ENCODE data around the gene DACT2. TPM values are rescaled to one million over a fixed set of nuclear protein-coding genes. Genes with fewer than 3 reads are reported as not detected.

Gene DACT2
- polyA plus RNA-seq, 1 experiment, result not detected

DNA sequence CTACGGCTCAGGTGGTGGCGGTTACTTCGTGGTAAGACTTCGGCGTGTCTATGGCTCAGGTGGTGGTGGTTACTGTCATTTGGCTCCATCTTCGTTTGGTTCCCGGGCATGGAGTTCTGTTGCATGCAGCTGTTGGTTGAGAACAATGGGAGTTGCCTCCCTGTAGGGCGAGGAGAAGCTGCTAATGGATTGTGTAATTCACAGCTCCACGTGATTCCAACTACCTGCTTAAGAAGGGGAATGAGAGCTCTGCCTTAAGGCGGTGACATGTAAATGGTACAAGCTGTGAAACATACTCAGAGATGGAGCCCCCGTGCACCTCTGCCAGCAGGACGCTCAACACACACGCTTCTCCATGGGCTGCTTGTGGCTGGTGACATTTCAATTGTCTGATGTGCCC is 12.4 kb upstream of the DACT2 start:
- POLR2A ChIA-PET, result no interaction called here

DNA sequence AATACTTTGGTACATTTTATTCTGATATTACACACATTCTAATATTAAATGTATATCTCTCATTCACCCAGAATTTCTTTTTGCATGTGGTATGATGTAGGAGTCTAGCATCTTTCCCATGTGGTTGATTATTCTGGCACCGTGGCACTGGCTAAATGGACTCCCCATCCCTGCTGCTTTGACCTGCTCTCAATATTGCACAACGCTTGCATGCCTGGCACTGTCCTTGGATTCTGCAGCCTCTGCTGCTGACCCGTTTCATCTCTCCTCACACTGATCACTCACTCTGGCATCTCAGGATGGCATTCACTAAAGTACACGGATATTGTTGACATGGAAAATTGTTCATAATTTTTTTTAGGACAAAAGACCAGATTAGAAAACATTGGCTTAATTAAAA is 11.5 kb upstream of the DACT2 start:
- Histone ChIP-seq H3K27me3 (ENCODE audit: control insufficient read depth, insufficient read depth, low read length) (no peaks in the 10 kb centered on the region), H3K9me3 (ENCODE audit: control insufficient read depth, insufficient read depth, low read length) (peaks cover 30% of the 10 kb centered on the region), H3K4me3 (ENCODE audit: low read depth, low read length) (no peak overlapping the region), H3K27ac (ENCODE audit: low read depth, low read length) (no peak overlapping the region)
- DNase-seq (ENCODE audit: low read depth, low spot score), result no peak
- ChIA-PET POLR2A (no interaction called here), CTCF (interaction anchor here (0.6 kb wide), 1 partner anchor 1667 kb away, joined by 3 read pairs; no protein-coding TSS in a partner anchor)
- no peak for TF ChIP-seq CTCF (IDR thresholded peaks at IDR 0.05; ENCODE audit: low read depth, low read length)

More for the DNA sequence above, 12.4 kb upstream of the DACT2 start:
- Histone ChIP-seq H3K4me3 (ENCODE audit: low read depth, low read length) (no peak overlapping the region), H3K27me3 (ENCODE audit: control insufficient read depth, insufficient read depth, low read length) (no peaks in the 10 kb centered on the region), H3K9me3 (ENCODE audit: control insufficient read depth, insufficient read depth, low read length) (peaks cover 32% of the 10 kb centered on the region), H3K27ac (ENCODE audit: low read depth, low read length) (no peak overlapping the region)
- no peak for TF ChIP-seq CTCF (IDR thresholded peaks at IDR 0.05; ENCODE audit: low read depth, low read length)
- DNase-seq (ENCODE audit: low read depth, low spot score), result no peak
- CTCF ChIA-PET, result no interaction called here

DNA sequence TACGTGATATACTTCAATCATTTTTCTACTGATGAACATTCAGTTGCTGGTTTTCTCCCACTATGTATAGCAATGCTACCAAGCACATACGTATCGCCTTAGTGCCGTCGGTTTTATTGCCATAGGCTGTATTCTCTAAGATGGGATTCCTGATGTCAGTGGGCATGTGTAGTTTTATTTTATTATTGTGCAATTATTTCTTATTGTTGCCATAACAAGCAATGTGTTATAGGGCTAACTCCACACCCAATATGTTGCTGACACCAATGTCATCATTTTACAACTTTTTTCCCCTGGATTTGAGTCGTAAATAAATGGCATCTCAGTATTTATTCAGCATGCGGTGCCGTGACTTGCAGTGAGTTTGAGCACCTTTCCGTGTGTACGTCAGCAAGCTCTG is 10.8 kb upstream of the DACT2 start:
- TF ChIP-seq CTCF (IDR thresholded peaks at IDR 0.05; ENCODE audit: low read depth, low read length), result no peak
- H3K4me3 ChIP-seq (ENCODE audit: low read depth, low read length), result no peak overlapping the region
- ChIA-PET POLR2A (no interaction called here), CTCF (interaction anchor here (0.6 kb wide), 1 partner anchor 1668 kb away, joined by 3 read pairs; no protein-coding TSS in a partner anchor)
- H3K9me3 ChIP-seq (ENCODE audit: control insufficient read depth, insufficient read depth, low read length), result peaks cover 30% of the 10 kb centered on the region
- no peaks in the 10 kb centered on the region for H3K27me3 ChIP-seq (ENCODE audit: control insufficient read depth, insufficient read depth, low read length)
- DNase-seq (ENCODE audit: low read depth, low spot score), result no peak
- no peak overlapping the region for H3K27ac ChIP-seq (ENCODE audit: low read depth, low read length)

DNA sequence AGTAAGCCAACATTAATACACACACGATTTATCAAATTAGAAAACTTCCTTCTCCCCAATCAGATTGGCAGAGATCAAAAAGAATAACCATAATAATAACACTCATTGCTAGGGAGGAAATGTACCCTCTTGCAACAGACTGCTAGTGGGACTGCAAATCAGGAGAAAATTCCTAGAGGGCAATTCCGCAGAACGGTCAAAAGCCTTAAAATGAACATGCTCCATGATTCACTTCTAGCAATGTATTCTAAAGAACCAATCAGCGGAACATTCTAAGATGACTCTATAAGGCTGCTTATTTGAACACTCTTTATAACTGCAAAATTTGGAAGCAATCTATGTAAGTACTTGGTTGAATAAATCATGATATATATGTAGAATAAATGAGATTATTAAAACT is 8.5 kb upstream of the DACT2 start:
- CTCF ChIA-PET, result no interaction called here

More for the DNA sequence above, 8.5 kb upstream of the DACT2 start:
- Histone ChIP-seq H3K9me3 (ENCODE audit: control insufficient read depth, insufficient read depth, low read length) (peaks cover 20% of the 10 kb centered on the region), H3K27me3 (ENCODE audit: control insufficient read depth, insufficient read depth, low read length) (no peaks in the 10 kb centered on the region), H3K27ac (ENCODE audit: low read depth, low read length) (no peak overlapping the region), H3K4me3 (ENCODE audit: low read depth, low read length) (no peak overlapping the region)
- TF ChIP-seq CTCF (IDR thresholded peaks at IDR 0.05; ENCODE audit: low read depth, low read length), result no peak
- POLR2A ChIA-PET, result no interaction called here
- DNase-seq (ENCODE audit: low read depth, low spot score), result no peak

All from AG04450 (cell line).